ENCODE data around the gene POMC. TPM values are rescaled to one million over a fixed set of nuclear protein-coding genes. Genes with fewer than 3 reads are reported as not detected.

The POMC gene
- total RNA-seq, 4 donors from 2014 or later: 12.8 to 36.4 (median 16.0) TPM

DNA sequence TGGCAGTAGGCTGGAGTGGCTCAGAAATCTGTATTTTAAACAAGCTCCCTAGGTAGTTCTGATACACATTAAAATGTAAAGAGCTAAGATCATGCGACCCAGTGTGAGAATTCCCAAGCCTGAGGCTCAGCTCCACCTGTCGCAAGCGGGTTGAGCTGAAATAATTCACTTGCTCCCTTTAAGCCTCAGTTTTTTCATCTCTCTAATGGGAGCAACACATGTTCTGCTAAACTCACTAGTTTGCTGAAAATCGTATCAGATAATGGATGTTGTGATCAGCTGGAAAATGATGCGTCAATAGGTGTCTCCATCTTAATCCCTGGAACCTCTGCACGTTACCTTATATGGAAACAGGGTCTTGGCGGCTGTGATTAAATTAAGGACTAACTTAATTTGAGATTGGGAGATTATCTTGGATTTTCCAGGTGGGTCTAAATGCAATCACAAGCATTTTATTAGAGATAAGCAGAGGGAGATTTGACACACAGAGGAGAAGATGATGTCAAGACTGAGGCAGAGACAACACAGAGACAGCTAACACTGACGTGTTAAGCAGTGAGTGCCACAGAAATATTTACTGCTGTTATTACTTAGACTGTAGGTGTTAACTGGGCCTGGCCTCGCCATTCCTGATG is 53.0 kb downstream of the POMC start:
- TF ChIP-seq, protein P1, sequence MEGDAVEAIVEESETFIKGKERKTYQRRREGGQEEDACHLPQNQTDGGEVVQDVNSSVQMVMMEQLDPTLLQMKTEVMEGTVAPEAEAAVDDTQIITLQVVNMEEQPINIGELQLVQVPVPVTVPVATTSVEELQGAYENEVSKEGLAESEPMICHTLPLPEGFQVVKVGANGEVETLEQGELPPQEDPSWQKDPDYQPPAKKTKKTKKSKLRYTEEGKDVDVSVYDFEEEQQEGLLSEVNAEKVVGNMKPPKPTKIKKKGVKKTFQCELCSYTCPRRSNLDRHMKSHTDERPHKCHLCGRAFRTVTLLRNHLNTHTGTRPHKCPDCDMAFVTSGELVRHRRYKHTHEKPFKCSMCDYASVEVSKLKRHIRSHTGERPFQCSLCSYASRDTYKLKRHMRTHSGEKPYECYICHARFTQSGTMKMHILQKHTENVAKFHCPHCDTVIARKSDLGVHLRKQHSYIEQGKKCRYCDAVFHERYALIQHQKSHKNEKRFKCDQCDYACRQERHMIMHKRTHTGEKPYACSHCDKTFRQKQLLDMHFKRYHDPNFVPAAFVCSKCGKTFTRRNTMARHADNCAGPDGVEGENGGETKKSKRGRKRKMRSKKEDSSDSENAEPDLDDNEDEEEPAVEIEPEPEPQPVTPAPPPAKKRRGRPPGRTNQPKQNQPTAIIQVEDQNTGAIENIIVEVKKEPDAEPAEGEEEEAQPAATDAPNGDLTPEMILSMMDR (IDR thresholded peaks at IDR 0.05): no peak

DNA sequence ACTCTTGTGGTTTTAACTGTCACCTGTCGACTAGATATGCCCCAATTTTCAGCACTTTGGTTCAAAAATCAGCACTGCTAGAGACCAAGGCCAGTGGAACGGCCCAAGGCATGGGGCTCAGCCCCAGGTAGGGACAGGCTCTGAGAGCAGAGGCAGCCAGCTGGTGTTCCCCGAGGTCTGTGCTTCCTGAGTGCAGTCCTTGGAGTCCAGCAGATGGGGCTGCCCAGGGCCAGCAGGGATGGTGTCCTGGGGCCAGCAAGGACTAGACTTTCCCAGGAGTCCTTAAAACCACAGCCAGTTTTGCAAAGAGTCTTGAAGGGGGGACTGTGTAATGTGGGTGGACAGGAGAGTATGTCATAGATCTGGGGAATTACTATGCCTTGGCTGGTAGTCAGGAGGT is 56.3 kb downstream of the POMC start:
- TF ChIP-seq, protein P1 (IDR thresholded peaks at IDR 0.05): no peak
- no peak for ATAC-seq (ENCODE audit: low FRiP score)

More for the DNA sequence above, 53.0 kb downstream of the POMC start:
- DNase-seq (ENCODE audit: low spot score) (no peak), ATAC-seq (ENCODE audit: low FRiP score) (no peak)

More for the DNA sequence above, 56.3 kb downstream of the POMC start:
- DNase-seq (ENCODE audit: low spot score): no peak

Other genes starting within 250 kb of the POMC start
- gene ADCY3, start 248.3 kb downstream of the POMC start, total RNA-seq: 100 to 1,000 TPM in 1 of 4 donors, 10 to 100 TPM in 3; 74.5 to 116 (median 95.1) TPM
- 10 to 100 TPM in 2 of 4 donors, 1 to 10 TPM in 2; 7.2 to 21.8 (median 10.8) TPM for gene DNAJC27, start 196.6 kb downstream of the POMC start, total RNA-seq
- gene EFR3B, start 126.5 kb downstream of the POMC start, total RNA-seq: 1 to 10 TPM in 2 of 4 donors, under 1 TPM in 2; 0.63 to 2.2 (median 0.97) TPM
- gene DNMT3A, start 173.3 kb upstream of the POMC start, total RNA-seq: 10 to 100 TPM in 1 of 4 donors, 1 to 10 TPM in 3; 8.0 to 18.0 (median 9.3) TPM